NT2/D1 (cell line): ENCODE data around the gene AGER.
"Not testable (repeated sequence)": the region's sequence is repeated elsewhere in the genome, so short reads cannot be mapped to it uniquely, and the experiment has no call there.

ENCODE experiments used
- DNase-seq: peaks from one replicate; pipeline ENCODE4 v3.0.0-alpha.2; 2011; ENCODE audit warnings: low read depth, low spot score
- H3K27me3 ChIP-seq: 2 replicates; pipeline ENCODE4 v1.6.0; 2011; ENCODE audit warnings: mild to moderate bottlenecking; ENCODE audit not compliant: insufficient read length, insufficient read depth
- H3K36me3 ChIP-seq: 2 replicates; pipeline ENCODE4 v1.6.1; 2011; ENCODE audit warnings: mild to moderate bottlenecking, low read length, mixed read lengths; ENCODE audit not compliant: insufficient read depth, insufficient read length
- H3K4me1 ChIP-seq: 2 replicates; pipeline ENCODE4 v1.5.1; 2011; ENCODE audit not compliant: insufficient read depth, insufficient read length
- H3K4me3 ChIP-seq: 2 replicates; pipeline ENCODE4 v1.5.1; 2011; ENCODE audit warnings: low read depth; ENCODE audit not compliant: insufficient read length
- H3K9ac ChIP-seq: 2 replicates; pipeline ENCODE4 v1.6.0; 2011; ENCODE audit warnings: low read depth; ENCODE audit not compliant: insufficient read length
- H3K9me3 ChIP-seq: 2 replicates; pipeline ENCODE4 v1.5.1; 2011; ENCODE audit warnings: mild to moderate bottlenecking, low read length; ENCODE audit not compliant: insufficient read depth
- SUZ12 ChIP-seq: IDR thresholded peaks from 2 replicates; pipeline ENCODE4 v1.6.1; 2011; ENCODE audit not compliant: insufficient read length, insufficient read depth; ENCODE audit errors: extremely low read depth
- YY1 ChIP-seq: IDR thresholded peaks from 2 replicates; pipeline ENCODE4 v1.6.1; 2011; ENCODE audit not compliant: insufficient read length, insufficient read depth
- ZNF274 ChIP-seq: IDR thresholded peaks from 2 replicates; pipeline ENCODE4 v1.6.1; 2011; ENCODE audit warnings: mild to moderate bottlenecking, low read depth, low read length

Gene AGER

GRCh38 chr6:32216998-32217397 is 32.9 kb upstream of the AGER start:
- TF ChIP-seq YY1, result no peak
- no peak for TF ChIP-seq SUZ12
- TF ChIP-seq ZNF274, result no peak
- H3K27me3 ChIP-seq, result no peaks in the 10 kb centered on the region

GRCh38 chr6:32216285-32216684 is 32.2 kb upstream of the AGER start:
- H3K9ac ChIP-seq, result no peak overlapping the region
- no peak overlapping the region for H3K4me3 ChIP-seq
- DNase-seq, result no peak
- H3K36me3 ChIP-seq, result no peaks in the 10 kb centered on the region
- H3K27me3 ChIP-seq, result no peaks in the 10 kb centered on the region
- no peaks in the 10 kb centered on the region for H3K9me3 ChIP-seq
- TF ChIP-seq ZNF274 (no peak), YY1 (no peak), SUZ12 (no peak)
- no peaks in the 10 kb centered on the region for H3K4me1 ChIP-seq

More at GRCh38 chr6:32216998-32217397, 32.9 kb upstream of the AGER start:
- no peak overlapping the region for H3K4me3 ChIP-seq
- no peaks in the 10 kb centered on the region for H3K9me3 ChIP-seq
- no peak overlapping the region for H3K9ac ChIP-seq
- no peaks in the 10 kb centered on the region for H3K36me3 ChIP-seq
- no peak for DNase-seq
- no peaks in the 10 kb centered on the region for H3K4me1 ChIP-seq

DNA sequence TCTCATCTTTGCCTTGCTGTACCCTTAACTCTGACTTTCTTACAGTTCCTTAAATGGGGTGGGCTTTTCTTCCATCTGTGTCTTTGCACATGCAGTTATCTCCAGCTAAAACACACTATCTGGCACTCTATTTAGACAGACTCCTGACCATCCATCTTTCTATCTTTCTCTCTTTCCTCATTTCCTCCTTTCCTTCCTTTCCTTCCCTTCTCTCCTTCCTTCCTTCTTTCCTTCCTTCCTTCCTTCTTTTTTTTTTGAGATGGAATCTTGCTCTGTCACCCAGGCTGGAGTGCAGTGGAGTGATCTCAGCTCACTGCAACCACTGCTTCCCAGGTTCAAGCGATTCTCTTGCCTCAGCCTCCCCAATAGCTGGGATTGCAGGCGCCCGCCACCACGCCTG is 31.6 kb upstream of the AGER start:
- Histone ChIP-seq H3K36me3 (no peaks in the 10 kb centered on the region), H3K4me3 (no peak overlapping the region), H3K9me3 (no peaks in the 10 kb centered on the region), H3K4me1 (no peaks in the 10 kb centered on the region), H3K9ac (no peak overlapping the region), H3K27me3 (no peaks in the 10 kb centered on the region)
- TF ChIP-seq SUZ12 (no peak), YY1 (no peak), ZNF274 (no peak)
- DNase-seq, result no peak

DNA sequence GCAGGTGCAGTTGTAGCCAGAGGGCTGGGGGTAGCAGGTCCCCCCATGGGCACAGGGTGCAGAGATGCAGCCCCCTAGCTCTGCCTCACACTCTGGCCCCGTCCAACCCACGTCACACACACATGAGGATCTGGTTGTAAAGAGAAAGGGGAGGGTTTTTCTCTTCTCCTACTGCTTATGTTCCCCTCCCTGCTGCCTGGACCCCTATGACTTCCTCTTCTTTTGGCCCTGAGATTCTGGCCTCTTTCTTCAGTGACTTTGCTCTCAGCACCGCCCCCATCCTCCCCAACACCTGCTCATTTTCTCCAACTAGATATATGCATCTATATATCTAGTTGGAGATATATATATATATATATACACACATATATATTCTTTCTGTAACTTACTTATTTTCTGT is 30.1 kb upstream of the AGER start:
- Histone ChIP-seq H3K27me3 (no peaks in the 10 kb centered on the region), H3K4me1 (no peaks in the 10 kb centered on the region), H3K9me3 (no peaks in the 10 kb centered on the region), H3K36me3 (no peaks in the 10 kb centered on the region), H3K9ac (no peak overlapping the region), H3K4me3 (no peak overlapping the region)
- DNase-seq, result no peak
- TF ChIP-seq ZNF274 (no peak), YY1 (no peak), SUZ12 (no peak)

- TF ChIP-seq SUZ12, result no peak
- no peak for TF ChIP-seq YY1
- no peak for TF ChIP-seq ZNF274
These were observed 29.6 kb upstream of the AGER start for GRCh38 chr6:32213649-32214048.

GRCh38 chr6:32212076-32212760 is 28.2 kb upstream of the AGER start:
- no peak for TF ChIP-seq YY1
- no peak for TF ChIP-seq ZNF274
- no peak for TF ChIP-seq SUZ12
- Histone ChIP-seq H3K9me3 (no peaks in the 10 kb centered on the region), H3K9ac (no peak overlapping the region), H3K4me3 (no peak overlapping the region), H3K27me3 (no peaks in the 10 kb centered on the region), H3K4me1 (no peaks in the 10 kb centered on the region), H3K36me3 (no peaks in the 10 kb centered on the region)
- DNase-seq, result no peak

More at GRCh38 chr6:32213649-32214048, 29.6 kb upstream of the AGER start:
- no peaks in the 10 kb centered on the region for H3K4me1 ChIP-seq
- H3K36me3 ChIP-seq, result no peaks in the 10 kb centered on the region
- no peaks in the 10 kb centered on the region for H3K9me3 ChIP-seq
- no peaks in the 10 kb centered on the region for H3K27me3 ChIP-seq
- no peak for DNase-seq
- H3K4me3 ChIP-seq, result no peak overlapping the region
- no peak overlapping the region for H3K9ac ChIP-seq

GRCh38 chr6:32211432-32211831 is 27.4 kb upstream of the AGER start:
- H3K4me3 ChIP-seq, H3K4me1 ChIP-seq, H3K36me3 ChIP-seq, DNase-seq, H3K27me3 ChIP-seq, H3K9me3 ChIP-seq, H3K9ac ChIP-seq: not testable (repeated sequence)

- H3K9me3 ChIP-seq, result no peaks in the 10 kb centered on the region
- H3K4me1 ChIP-seq, result no peaks in the 10 kb centered on the region
- no peak for DNase-seq
- no peak overlapping the region for H3K9ac ChIP-seq
- H3K27me3 ChIP-seq, result no peaks in the 10 kb centered on the region
- no peak overlapping the region for H3K4me3 ChIP-seq
- TF ChIP-seq SUZ12 (no peak), ZNF274 (no peak), YY1 (no peak)
- no peaks in the 10 kb centered on the region for H3K36me3 ChIP-seq
These were observed 26.1 kb upstream of the AGER start for GRCh38 chr6:32210191-32210601.
